ENCODE results near the gene PIGQ. TPM values are rescaled to one million over a fixed set of nuclear protein-coding genes. Genes with fewer than 3 reads are reported as not detected.

The PIGQ gene
- total and polyA plus RNA-seq, 2 of the 4 experiments (the other 2 are of a cell fraction) = 5.9 to 36.8 TPM

DNA sequence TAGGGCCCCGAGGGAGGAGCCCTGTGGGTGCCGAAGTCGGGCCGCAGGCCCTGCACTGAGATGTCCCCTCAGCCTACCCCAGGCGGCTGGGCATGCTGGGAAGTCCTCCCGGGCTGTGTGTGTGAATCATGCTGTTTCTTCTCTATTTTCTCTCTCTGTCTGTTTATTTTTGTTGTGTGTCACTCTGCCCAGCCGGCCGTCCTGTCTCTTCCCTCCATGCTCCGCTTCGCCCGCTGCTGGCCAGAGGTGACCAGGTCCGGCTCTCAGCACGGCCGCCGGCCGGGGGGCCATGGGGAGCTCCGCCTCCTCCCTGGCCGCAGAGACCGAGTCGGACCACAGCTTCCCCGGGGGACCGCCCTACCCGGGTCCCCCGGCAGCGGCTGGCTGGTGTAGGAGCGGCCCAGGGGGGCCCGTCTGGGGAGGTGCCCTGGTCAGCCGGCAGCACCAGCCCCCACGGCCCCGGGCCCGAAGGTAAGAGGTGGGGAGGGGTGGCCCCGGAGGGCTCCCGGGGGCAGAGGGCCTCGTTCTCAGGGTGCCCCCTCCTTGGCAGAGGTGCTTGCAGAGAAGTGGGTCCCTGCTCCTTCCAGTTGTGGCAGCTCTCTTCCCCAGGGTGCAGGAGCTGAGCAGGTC is 29.8 kb upstream of the PIGQ start (continued):
- TF ChIP-seq CHD1 (IDR thresholded peaks at IDR 0.05; ENCODE audit: low read depth, low read length) = no peak
- TF ChIP-seq MXI1 (IDR thresholded peaks at IDR 0.05; ENCODE audit: borderline replicate concordance, low read depth, low read length) = peak; percentile 83

DNA sequence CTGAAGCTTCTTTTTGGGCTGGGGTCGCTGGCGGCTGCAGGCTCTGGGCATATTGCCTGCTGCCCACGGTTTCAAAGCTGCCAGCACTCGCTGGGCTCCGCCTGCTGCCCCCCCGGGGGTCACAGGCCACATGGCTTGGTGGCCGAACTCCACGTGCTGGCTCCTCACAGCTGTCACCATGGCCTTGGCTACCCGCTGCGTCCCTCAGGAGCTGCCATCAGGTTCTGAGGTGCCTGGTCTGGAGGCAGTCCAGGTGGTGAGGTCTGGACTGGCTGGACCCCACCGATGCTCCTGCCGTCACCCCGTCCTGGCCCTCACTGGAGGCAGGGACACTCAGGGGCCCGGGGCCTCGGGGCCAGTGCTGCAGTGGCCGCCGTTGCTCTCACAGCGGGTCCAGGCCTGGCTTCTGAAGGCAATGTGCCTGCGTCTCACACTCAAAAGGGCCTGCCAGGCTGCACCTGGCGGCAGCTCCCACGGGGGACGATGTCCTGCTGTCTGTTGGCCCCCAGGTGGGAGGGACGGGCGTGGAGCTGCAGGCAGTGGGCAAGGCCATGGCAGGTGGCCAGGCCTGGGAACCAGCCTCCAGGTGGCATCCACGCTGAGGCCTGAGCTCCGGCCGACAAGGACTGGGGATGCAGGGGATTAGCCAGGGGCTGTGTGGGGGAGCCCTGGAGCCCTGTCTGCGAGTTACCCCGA is 29.0 kb upstream of the PIGQ start:
- no peak overlapping the region for H3K23ac ChIP-seq (ENCODE audit: low read depth, low read length)
- ATAC-seq (ENCODE audit: low read depth) = no peak
- TF ChIP-seq POLR2A (IDR thresholded peaks at IDR 0.05; ENCODE audit: low read depth, low read length) = no peak
- TF ChIP-seq BHLHE40 (IDR thresholded peaks at IDR 0.05; ENCODE audit: low read depth, low read length) = no peak
- no peak for TF ChIP-seq NFE2L2 (IDR thresholded peaks at IDR 0.05; ENCODE audit: low read depth, low read length)
- TF ChIP-seq, protein P1, sequence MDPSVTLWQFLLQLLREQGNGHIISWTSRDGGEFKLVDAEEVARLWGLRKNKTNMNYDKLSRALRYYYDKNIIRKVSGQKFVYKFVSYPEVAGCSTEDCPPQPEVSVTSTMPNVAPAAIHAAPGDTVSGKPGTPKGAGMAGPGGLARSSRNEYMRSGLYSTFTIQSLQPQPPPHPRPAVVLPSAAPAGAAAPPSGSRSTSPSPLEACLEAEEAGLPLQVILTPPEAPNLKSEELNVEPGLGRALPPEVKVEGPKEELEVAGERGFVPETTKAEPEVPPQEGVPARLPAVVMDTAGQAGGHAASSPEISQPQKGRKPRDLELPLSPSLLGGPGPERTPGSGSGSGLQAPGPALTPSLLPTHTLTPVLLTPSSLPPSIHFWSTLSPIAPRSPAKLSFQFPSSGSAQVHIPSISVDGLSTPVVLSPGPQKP (IDR thresholded peaks at IDR 0.05; ENCODE audit: borderline replicate concordance, low read depth, low read length) = no peak
- no peak for TF ChIP-seq SMC3 (IDR thresholded peaks at IDR 0.05; ENCODE audit: low read depth, low read length)
- TF ChIP-seq CHD1 (IDR thresholded peaks at IDR 0.05; ENCODE audit: low read depth, low read length) = no peak
- no peak for TF ChIP-seq RCOR1 (IDR thresholded peaks at IDR 0.05; ENCODE audit: insufficient replicate concordance, low read length)
- no peak for TF ChIP-seq MXI1 (IDR thresholded peaks at IDR 0.05; ENCODE audit: borderline replicate concordance, low read depth, low read length)
- no peak for TF ChIP-seq MAFK (IDR thresholded peaks at IDR 0.05; ENCODE audit: low read depth, low read length)
- no peak for TF ChIP-seq FOS (IDR thresholded peaks at IDR 0.05; ENCODE audit: low read depth, low read length)
- TF ChIP-seq, protein P2, sequence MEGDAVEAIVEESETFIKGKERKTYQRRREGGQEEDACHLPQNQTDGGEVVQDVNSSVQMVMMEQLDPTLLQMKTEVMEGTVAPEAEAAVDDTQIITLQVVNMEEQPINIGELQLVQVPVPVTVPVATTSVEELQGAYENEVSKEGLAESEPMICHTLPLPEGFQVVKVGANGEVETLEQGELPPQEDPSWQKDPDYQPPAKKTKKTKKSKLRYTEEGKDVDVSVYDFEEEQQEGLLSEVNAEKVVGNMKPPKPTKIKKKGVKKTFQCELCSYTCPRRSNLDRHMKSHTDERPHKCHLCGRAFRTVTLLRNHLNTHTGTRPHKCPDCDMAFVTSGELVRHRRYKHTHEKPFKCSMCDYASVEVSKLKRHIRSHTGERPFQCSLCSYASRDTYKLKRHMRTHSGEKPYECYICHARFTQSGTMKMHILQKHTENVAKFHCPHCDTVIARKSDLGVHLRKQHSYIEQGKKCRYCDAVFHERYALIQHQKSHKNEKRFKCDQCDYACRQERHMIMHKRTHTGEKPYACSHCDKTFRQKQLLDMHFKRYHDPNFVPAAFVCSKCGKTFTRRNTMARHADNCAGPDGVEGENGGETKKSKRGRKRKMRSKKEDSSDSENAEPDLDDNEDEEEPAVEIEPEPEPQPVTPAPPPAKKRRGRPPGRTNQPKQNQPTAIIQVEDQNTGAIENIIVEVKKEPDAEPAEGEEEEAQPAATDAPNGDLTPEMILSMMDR (conservative IDR thresholded peaks at IDR 0.05; ENCODE audit: low read depth, low read length) = no peak
- TF ChIP-seq RAD21 (IDR thresholded peaks at IDR 0.05; ENCODE audit: low read length) = no peak
- no peak for TF ChIP-seq CEBPB (IDR thresholded peaks at IDR 0.05; ENCODE audit: low read depth, low read length)

More for the DNA sequence above, 29.0 kb upstream of the PIGQ start:
- H3K9ac ChIP-seq (ENCODE audit: low read depth, low read length) = no peak overlapping the region
- no peak overlapping the region; the same call in 2 of the 3 replicates for H2BK15ac ChIP-seq (ENCODE audit: low read depth, low read length)
- no peak overlapping the region for H4K91ac ChIP-seq (ENCODE audit: insufficient read depth, low read depth, low read length)
- 0 out of 2 replicates have a peak overlapping the region, but pooled peaks have one; percentile 28 for H3K4ac ChIP-seq (ENCODE audit: low read depth, low read length)
- no peak overlapping the region for H3K4me3 ChIP-seq (ENCODE audit: insufficient read depth, low read depth, low read length)
- DNase-seq = no peak
- no peak overlapping the region for H4K5ac ChIP-seq (ENCODE audit: low read depth, low read length)
- H2AK5ac ChIP-seq (ENCODE audit: low read depth, low read length) = peak overlapping the region; percentile 49; the same call in 1 of the 2 replicates
- in situ Hi-C loops (cut with MboI; ENCODE audit: low sequenced_read_pairs) (no loop called here), intact Hi-C loops (cut with micrococcal nuclease) (no loop called here), dilution Hi-C loops (cut with HindIII; ENCODE audit: low sequenced_read_pairs, unreplicated experiment) (no loop called here)
- H3K9me3 ChIP-seq (ENCODE audit: control insufficient read depth, insufficient read depth, low read length) = no peaks in the 10 kb centered on the region
- H3K9me1 ChIP-seq (ENCODE audit: insufficient read depth, low read length) = peaks cover 4% of the 10 kb centered on the region; the same call in 1 of the 2 replicates
- H3K56ac ChIP-seq (ENCODE audit: extremely low read depth, insufficient read depth, low read length) = no peak overlapping the region
- H3K4me2 ChIP-seq (ENCODE audit: low read depth, low read length) = no peak overlapping the region
- no TSS peak for BruUV-seq (replicated peaks)
- peaks cover 17 to 64% of the 10 kb centered on the region in 2 experiments for H3K79me1 ChIP-seq (ENCODE audit: low read depth in 1 of 2, low read length in 2 of 2)
- H3K4me1 ChIP-seq (ENCODE audit: control insufficient read depth, insufficient read depth, low read length) = peaks cover 15% of the 10 kb centered on the region
- CTCF ChIA-PET = interaction anchor here (0.6 kb wide), 2 partner anchors 36 to 152 kb away, joined by 3 read pairs; no protein-coding TSS in a partner anchor
- H2BK20ac ChIP-seq (ENCODE audit: low read depth, low read length) = no peak overlapping the region
- POLR2A ChIA-PET (ENCODE audit: unreplicated experiment) = no interaction called here
- no peak overlapping the region for H3K27ac ChIP-seq (ENCODE audit: insufficient read depth, low read length)
- peaks cover 65% of the 10 kb centered on the region for H4K20me1 ChIP-seq (ENCODE audit: insufficient read depth, low read length)
- peak overlapping the region; percentile 45 for H2BK5ac ChIP-seq (ENCODE audit: low read depth, low read length, poor library complexity, severe bottlenecking)
- WGBS, 2 experiments (ENCODE audit: extremely low coverage in 2 of 2, insufficient read length in 1 of 2) = 93% methylated on average over 15 of the region's 29 CpGs; no CpG with 5 or more reads in 1 of the 2 experiments
- H4K8ac ChIP-seq (ENCODE audit: low read depth in 2 of 2, low read length in 2 of 2) = no peak overlapping the region
- no peak overlapping the region for H3K14ac ChIP-seq (replicated peaks; ENCODE audit: low read depth, low read length)
- H2AFZ ChIP-seq (replicated peaks; ENCODE audit: low read length, poor library complexity) = peak overlapping the region; percentile 23
- peak overlapping the region; percentile 72 for H2AK9ac ChIP-seq (replicated peaks; ENCODE audit: low read depth, low read length, poor library complexity)
- peak overlapping the region; percentile 24; the same call in 1 of the 2 replicates for H2BK120ac ChIP-seq (ENCODE audit: low read depth, low read length)
- no peak overlapping the region for H3K18ac ChIP-seq (ENCODE audit: low read depth, low read length)
- no peaks in the 10 kb centered on the region for H3K27me3 ChIP-seq (ENCODE audit: control insufficient read depth, insufficient read depth, low read length)
- peaks cover 15% of the 10 kb centered on the region for H3K36me3 ChIP-seq (ENCODE audit: control insufficient read depth, insufficient read depth, low read length)

Measured in IMR-90 (cell line).